AG09319 (cell line): ENCODE data around the gene TIAM2.
A peak's percentile ranks its signal among the peaks of the same experiment; 100 is the strongest.

Experiments
- DNase-seq: peaks from one replicate; pipeline ENCODE4 v3.0.0-alpha.2; 2010; ENCODE audit warnings: low read depth; ENCODE audit errors: extremely low read depth
- CTCF ChIP-seq: IDR thresholded peaks from 2 replicates; pipeline ENCODE4 v1.5.1; 2011; ENCODE audit warnings: low read depth, mild to moderate bottlenecking, inconsistent platforms, low read length, moderate library complexity

The TIAM2 gene

GRCh38 chr6:155271145-155271544 is 276.0 kb downstream of the TIAM2 start:
- no peak for TF ChIP-seq CTCF
- no peak for DNase-seq

- TF ChIP-seq CTCF = no peak
- DNase-seq = peak; percentile 36
These were observed 277.5 kb downstream of the TIAM2 start for GRCh38 chr6:155272353-155273232.

GRCh38 chr6:155273431-155273830 is 278.3 kb downstream of the TIAM2 start:
- DNase-seq = no peak

GRCh38 chr6:155274106-155274505 is 279.0 kb downstream of the TIAM2 start:
- no peak for TF ChIP-seq CTCF
- DNase-seq = no peak

More at GRCh38 chr6:155273431-155273830, 278.3 kb downstream of the TIAM2 start:
- TF ChIP-seq CTCF = no peak

GRCh38 chr6:155274533-155274932 is 279.4 kb downstream of the TIAM2 start:
- no peak for TF ChIP-seq CTCF
- no peak for DNase-seq

DNA sequence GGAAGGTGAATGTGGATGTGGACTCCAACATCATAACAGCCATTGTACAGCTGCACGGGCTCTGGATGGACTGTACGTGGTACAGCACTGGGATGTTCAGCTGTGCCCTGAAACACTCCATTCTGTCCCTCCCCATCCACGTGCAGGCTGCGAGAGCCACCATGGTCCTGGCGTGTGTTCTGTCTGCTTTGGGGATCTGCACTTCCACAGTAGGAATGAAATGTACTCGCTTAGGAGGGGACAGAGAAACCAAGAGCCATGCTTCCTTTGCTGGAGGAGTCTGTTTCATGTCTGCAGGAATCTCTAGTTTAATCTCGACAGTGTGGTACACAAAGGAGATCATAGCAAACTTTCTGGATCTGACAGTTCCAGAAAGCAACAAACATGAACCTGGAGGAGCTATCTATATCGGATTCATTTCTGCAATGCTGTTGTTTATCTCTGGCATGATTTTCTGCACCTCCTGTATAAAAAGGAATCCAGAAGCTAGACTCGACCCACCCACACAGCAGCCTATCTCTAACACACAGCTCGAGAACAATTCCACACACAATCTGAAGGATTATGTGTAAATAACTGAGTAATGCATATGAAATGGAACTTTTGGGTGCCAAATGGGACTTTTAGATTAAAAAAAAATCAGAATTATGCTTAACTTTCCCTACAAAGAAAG is 280.8 kb downstream of the TIAM2 start:
- no peak for DNase-seq
- TF ChIP-seq CTCF = no peak

- TF ChIP-seq CTCF = no peak
- no peak for DNase-seq
These were observed 281.5 kb downstream of the TIAM2 start for GRCh38 chr6:155276638-155277037.
